GM12875 (cell line): ENCODE data around the gene FMNL2.

Experiments
- H3K4me3 ChIP-seq: one replicate; pipeline ENCODE4 v1.5.1; 2011; ENCODE audit warnings: low read depth, low read length, control low read depth
- CTCF ChIP-seq: IDR thresholded peaks from 2 replicates; pipeline ENCODE4 v1.5.1; 2011; ENCODE audit warnings: low read depth, mild to moderate bottlenecking, control low read depth, inconsistent platforms, low read length, moderate library complexity, borderline replicate concordance; ENCODE audit not compliant: insufficient read depth

Gene FMNL2

GRCh38 chr2:152485954-152486736 lies 151.2 kb downstream of the FMNL2 start:
- no peak overlapping the region for H3K4me3 ChIP-seq
- no peak for TF ChIP-seq CTCF

- no peak overlapping the region for H3K4me3 ChIP-seq
- TF ChIP-seq CTCF: no peak
These were observed 151.9 kb downstream of the FMNL2 start for GRCh38 chr2:152486737-152487400.

- no peak for TF ChIP-seq CTCF
- no peak overlapping the region for H3K4me3 ChIP-seq
These were observed 153.1 kb downstream of the FMNL2 start for GRCh38 chr2:152488075-152488474.

GRCh38 chr2:152489364-152489763 lies 154.4 kb downstream of the FMNL2 start:
- TF ChIP-seq CTCF: no peak

GRCh38 chr2:152490686-152491455 lies 155.9 kb downstream of the FMNL2 start:
- no peak for TF ChIP-seq CTCF

More at GRCh38 chr2:152489364-152489763, 154.4 kb downstream of the FMNL2 start:
- no peak overlapping the region for H3K4me3 ChIP-seq

GRCh38 chr2:152492131-152492530 lies 157.2 kb downstream of the FMNL2 start:
- H3K4me3 ChIP-seq: no peak overlapping the region
- TF ChIP-seq CTCF: no peak

More at GRCh38 chr2:152490686-152491455, 155.9 kb downstream of the FMNL2 start:
- H3K4me3 ChIP-seq: no peak overlapping the region

- no peak for TF ChIP-seq CTCF
- H3K4me3 ChIP-seq: no peak overlapping the region
These were observed 157.9 kb downstream of the FMNL2 start for GRCh38 chr2:152492911-152493310.
